Measurements from ENCODE around the gene RETREG1.

DNA sequence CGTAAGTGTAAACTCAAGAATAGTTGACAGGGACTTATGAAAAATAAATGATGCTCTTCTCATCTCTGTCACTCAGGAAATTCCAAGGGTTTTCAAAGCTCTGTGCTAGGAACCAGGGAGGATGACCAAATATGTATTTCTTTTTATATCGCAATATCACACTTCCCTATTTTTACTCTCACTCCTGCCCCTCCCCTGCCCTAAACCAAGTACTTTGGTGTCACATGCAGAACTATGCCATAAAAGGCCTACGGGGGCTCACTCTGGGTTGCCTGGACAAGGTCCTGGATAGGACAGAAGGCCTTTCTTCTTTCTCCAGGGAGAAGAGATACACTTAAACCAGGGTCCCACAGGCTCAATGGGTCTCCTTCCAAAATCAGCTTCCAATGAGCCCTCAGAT lies 8.3 kb upstream of the RETREG1 start:
- no peak for TF ChIP-seq POLR2AphosphoS5 (IDR thresholded peaks at IDR 0.05; ENCODE audit: insufficient read depth, low read depth, low read length)
- TF ChIP-seq, protein P1, sequence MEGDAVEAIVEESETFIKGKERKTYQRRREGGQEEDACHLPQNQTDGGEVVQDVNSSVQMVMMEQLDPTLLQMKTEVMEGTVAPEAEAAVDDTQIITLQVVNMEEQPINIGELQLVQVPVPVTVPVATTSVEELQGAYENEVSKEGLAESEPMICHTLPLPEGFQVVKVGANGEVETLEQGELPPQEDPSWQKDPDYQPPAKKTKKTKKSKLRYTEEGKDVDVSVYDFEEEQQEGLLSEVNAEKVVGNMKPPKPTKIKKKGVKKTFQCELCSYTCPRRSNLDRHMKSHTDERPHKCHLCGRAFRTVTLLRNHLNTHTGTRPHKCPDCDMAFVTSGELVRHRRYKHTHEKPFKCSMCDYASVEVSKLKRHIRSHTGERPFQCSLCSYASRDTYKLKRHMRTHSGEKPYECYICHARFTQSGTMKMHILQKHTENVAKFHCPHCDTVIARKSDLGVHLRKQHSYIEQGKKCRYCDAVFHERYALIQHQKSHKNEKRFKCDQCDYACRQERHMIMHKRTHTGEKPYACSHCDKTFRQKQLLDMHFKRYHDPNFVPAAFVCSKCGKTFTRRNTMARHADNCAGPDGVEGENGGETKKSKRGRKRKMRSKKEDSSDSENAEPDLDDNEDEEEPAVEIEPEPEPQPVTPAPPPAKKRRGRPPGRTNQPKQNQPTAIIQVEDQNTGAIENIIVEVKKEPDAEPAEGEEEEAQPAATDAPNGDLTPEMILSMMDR (IDR thresholded peaks at IDR 0.05; ENCODE audit: extremely low read depth in 1 of 2, insufficient read depth in 1 of 2, low read depth in 1 of 2, low read length in 2 of 2) = no peak
- no peak for TF ChIP-seq POLR2A (IDR thresholded peaks at IDR 0.05; ENCODE audit: low read depth, low read length)
- no peak for TF ChIP-seq EZH2 (IDR thresholded peaks at IDR 0.05; ENCODE audit: borderline replicate concordance, low read depth, low read length, severe bottlenecking)
